Measurements from ENCODE around the gene TPPP2.

Gene TPPP2

GRCh38 chr14:21074398-21075272, 44.6 kb downstream of the TPPP2 start:
- H3K36me3 ChIP-seq (ENCODE audit: control insufficient read depth, insufficient read depth, low read length), result no peaks in the 10 kb centered on the region
- no peak overlapping the region for H3K27ac ChIP-seq (ENCODE audit: insufficient read depth, low read length, poor library complexity, severe bottlenecking)
- H3K4me1 ChIP-seq (ENCODE audit: control insufficient read depth, insufficient read depth, low read length, poor library complexity, severe bottlenecking), result peaks cover 21% of the 10 kb centered on the region
- H3K9me3 ChIP-seq (ENCODE audit: control insufficient read depth, low read length), result no peaks in the 10 kb centered on the region
- peaks cover 22% of the 10 kb centered on the region for H3K27me3 ChIP-seq (replicated peaks; ENCODE audit: control insufficient read depth, insufficient read depth, low read length, poor library complexity, severe bottlenecking)
- no peak for DNase-seq
- H3K4me3 ChIP-seq (ENCODE audit: insufficient read depth, low read depth, low read length, poor library complexity, severe bottlenecking), result no peak overlapping the region

- H3K4me1 ChIP-seq (ENCODE audit: control insufficient read depth, insufficient read depth, low read length, poor library complexity, severe bottlenecking), result peaks cover 11% of the 10 kb centered on the region
- no peaks in the 10 kb centered on the region for H3K36me3 ChIP-seq (ENCODE audit: control insufficient read depth, insufficient read depth, low read length)
- no peak for DNase-seq
- H3K9me3 ChIP-seq (ENCODE audit: control insufficient read depth, low read length), result no peaks in the 10 kb centered on the region
- peaks cover 12% of the 10 kb centered on the region for H3K27me3 ChIP-seq (replicated peaks; ENCODE audit: control insufficient read depth, insufficient read depth, low read length, poor library complexity, severe bottlenecking)
- no peak overlapping the region for H3K27ac ChIP-seq (ENCODE audit: insufficient read depth, low read length, poor library complexity, severe bottlenecking)
- no peak overlapping the region for H3K4me3 ChIP-seq (ENCODE audit: insufficient read depth, low read depth, low read length, poor library complexity, severe bottlenecking)
These were observed 45.9 kb downstream of the TPPP2 start for GRCh38 chr14:21075719-21076437.

- Histone ChIP-seq H3K4me3 (ENCODE audit: insufficient read depth, low read depth, low read length, poor library complexity, severe bottlenecking) (no peak overlapping the region), H3K4me1 (ENCODE audit: control insufficient read depth, insufficient read depth, low read length, poor library complexity, severe bottlenecking) (no peaks in the 10 kb centered on the region), H3K27ac (ENCODE audit: insufficient read depth, low read length, poor library complexity, severe bottlenecking) (no peak overlapping the region), H3K36me3 (ENCODE audit: control insufficient read depth, insufficient read depth, low read length) (no peaks in the 10 kb centered on the region), H3K27me3 (replicated peaks; ENCODE audit: control insufficient read depth, insufficient read depth, low read length, poor library complexity, severe bottlenecking) (no peaks in the 10 kb centered on the region), H3K9me3 (ENCODE audit: control insufficient read depth, low read length) (no peaks in the 10 kb centered on the region)
- no peak for DNase-seq
These were observed 47.7 kb downstream of the TPPP2 start for GRCh38 chr14:21077672-21078071.

GRCh38 chr14:21078287-21078686, 48.3 kb downstream of the TPPP2 start:
- H3K4me3 ChIP-seq (ENCODE audit: insufficient read depth, low read depth, low read length, poor library complexity, severe bottlenecking), result no peak overlapping the region
- DNase-seq, result no peak
- no peak overlapping the region for H3K27ac ChIP-seq (ENCODE audit: insufficient read depth, low read length, poor library complexity, severe bottlenecking)
- H3K9me3 ChIP-seq (ENCODE audit: control insufficient read depth, low read length), result no peaks in the 10 kb centered on the region
- no peaks in the 10 kb centered on the region for H3K27me3 ChIP-seq (replicated peaks; ENCODE audit: control insufficient read depth, insufficient read depth, low read length, poor library complexity, severe bottlenecking)
- H3K36me3 ChIP-seq (ENCODE audit: control insufficient read depth, insufficient read depth, low read length), result no peaks in the 10 kb centered on the region
- H3K4me1 ChIP-seq (ENCODE audit: control insufficient read depth, insufficient read depth, low read length, poor library complexity, severe bottlenecking), result no peaks in the 10 kb centered on the region

- H3K27me3 ChIP-seq (replicated peaks; ENCODE audit: control insufficient read depth, insufficient read depth, low read length, poor library complexity, severe bottlenecking), result no peaks in the 10 kb centered on the region
- no peak overlapping the region for H3K4me3 ChIP-seq (ENCODE audit: insufficient read depth, low read depth, low read length, poor library complexity, severe bottlenecking)
- no peaks in the 10 kb centered on the region for H3K4me1 ChIP-seq (ENCODE audit: control insufficient read depth, insufficient read depth, low read length, poor library complexity, severe bottlenecking)
- H3K27ac ChIP-seq (ENCODE audit: insufficient read depth, low read length, poor library complexity, severe bottlenecking), result no peak overlapping the region
- no peaks in the 10 kb centered on the region for H3K9me3 ChIP-seq (ENCODE audit: control insufficient read depth, low read length)
- DNase-seq, result no peak
- no peaks in the 10 kb centered on the region for H3K36me3 ChIP-seq (ENCODE audit: control insufficient read depth, insufficient read depth, low read length)
These were observed 48.7 kb downstream of the TPPP2 start for GRCh38 chr14:21078726-21079125.

- no peaks in the 10 kb centered on the region for H3K9me3 ChIP-seq (ENCODE audit: control insufficient read depth, low read length)
- no peak overlapping the region for H3K4me3 ChIP-seq (ENCODE audit: insufficient read depth, low read depth, low read length, poor library complexity, severe bottlenecking)
- H3K36me3 ChIP-seq (ENCODE audit: control insufficient read depth, insufficient read depth, low read length), result no peaks in the 10 kb centered on the region
- no peaks in the 10 kb centered on the region for H3K4me1 ChIP-seq (ENCODE audit: control insufficient read depth, insufficient read depth, low read length, poor library complexity, severe bottlenecking)
- no peak overlapping the region for H3K27ac ChIP-seq (ENCODE audit: insufficient read depth, low read length, poor library complexity, severe bottlenecking)
- no peak for DNase-seq
- H3K27me3 ChIP-seq (replicated peaks; ENCODE audit: control insufficient read depth, insufficient read depth, low read length, poor library complexity, severe bottlenecking), result no peaks in the 10 kb centered on the region
These were observed 51.6 kb downstream of the TPPP2 start for GRCh38 chr14:21081521-21082142.
